ENCODE data around the gene MTIF2.
"Not testable (repeated sequence)": the region's sequence is repeated elsewhere in the genome, so short reads cannot be mapped to it uniquely, and the experiment has no call there.

MTIF2 gene

DNA sequence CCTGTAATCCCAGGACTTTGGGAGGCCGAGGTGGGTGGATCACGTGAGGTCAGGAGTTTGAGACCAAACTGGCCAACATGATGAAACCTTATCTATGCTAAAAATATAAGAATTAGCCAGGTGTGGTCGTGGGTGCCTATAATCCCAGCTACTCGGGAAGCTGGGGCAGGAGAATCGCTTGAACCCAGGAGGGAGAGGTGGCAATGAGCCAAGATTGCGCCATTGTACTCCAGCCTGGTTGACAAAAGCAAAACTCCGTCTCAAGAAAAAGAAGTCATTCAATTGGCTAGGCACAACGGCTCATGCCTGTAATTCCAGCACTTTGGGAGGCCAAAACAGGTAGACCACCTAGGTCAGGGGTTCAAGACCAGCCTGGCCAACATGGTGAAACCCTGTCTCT is 27.4 kb downstream of the MTIF2 start:
- DNase-seq: not testable (repeated sequence)

DNA sequence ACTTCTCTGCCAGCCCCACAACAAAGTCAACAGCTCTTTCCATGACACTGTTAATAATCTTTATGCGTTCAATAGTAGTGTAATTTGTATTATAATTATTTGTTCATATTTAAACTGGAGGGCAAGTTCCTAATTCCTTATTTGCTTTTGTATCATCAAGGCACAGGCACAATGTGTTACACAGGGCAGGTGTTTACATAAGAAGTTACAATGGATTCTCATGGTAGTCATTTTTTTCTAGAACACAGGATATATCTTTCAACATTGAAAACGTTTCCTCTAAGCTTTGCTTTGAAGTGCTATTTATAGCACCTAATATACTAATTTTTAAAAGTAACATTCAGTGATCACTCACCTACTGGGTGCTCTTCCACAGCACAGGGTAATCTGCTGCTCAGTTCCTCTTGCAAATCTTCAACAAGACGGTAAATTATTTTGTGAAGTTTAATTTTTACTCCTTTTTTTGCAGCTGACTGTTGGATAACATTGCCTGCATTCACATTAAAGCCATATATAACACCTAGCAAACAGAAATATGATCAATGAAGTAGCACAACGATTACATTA is 29.3 kb downstream of the MTIF2 start:
- no peak for DNase-seq

DNA sequence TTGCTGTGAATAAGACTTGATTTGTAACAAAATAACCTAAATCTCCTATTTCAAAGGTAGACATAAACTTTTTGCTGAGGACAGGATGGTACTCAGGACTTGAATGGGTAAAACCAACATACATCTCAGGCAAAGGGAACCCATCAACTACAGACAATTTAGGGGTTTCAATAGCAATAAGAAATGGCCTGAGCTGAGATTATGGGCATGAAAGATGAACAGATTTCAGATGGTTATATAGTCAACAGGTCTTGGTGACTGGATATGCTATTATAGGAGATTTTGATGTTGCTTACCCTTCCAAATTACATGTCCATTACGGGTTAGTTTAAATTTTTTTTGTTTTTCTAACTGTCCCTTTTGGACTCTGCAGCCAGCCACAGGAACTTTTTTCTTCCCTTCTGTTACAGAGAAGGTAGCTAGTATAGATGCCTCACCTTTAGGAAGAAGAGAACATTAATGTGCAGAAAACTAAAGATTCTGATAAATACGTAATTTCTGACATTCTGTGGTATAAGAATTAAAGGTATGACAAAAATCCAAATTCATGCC is 32.0 kb downstream of the MTIF2 start:
- peak; percentile 11 for DNase-seq

DNA sequence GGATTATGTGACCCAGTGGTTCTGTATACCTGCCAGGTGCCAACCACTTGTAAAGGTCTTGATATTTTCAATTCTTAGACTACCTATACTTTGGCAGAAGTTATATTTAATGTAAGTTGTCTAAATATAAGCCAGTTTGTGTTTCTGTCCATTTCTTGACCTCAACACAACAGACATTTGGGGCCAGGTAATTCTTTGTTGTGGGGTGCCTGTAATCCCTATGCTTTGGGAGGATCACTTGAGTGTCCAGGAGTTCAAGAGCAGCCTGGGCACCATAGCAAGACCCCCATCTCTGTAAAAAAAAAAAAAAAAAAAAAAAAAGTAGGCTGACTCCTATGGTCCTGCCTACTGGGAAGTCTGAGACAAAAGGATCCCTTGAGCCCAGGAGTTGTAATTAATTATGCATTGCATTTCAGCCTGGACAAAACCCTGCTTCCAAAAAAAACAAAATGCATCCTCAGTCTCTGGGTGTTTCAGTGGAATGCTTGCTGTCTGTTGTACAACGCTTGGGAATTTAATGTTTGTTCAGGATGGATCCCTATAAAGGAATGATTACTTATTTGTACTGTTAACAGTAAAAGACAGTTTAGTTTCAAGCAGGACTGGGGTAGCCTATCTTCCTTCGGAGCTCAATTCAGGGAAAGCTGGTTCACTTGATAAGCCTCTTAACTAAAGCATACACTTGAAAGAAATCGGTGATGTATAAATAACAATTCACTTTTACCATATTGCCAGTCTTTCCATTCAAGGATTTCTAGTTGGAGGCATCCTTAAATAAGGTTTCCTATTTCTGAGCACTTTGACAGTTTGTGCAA is 33.1 kb downstream of the MTIF2 start:
- peak; percentile 37 for DNase-seq

DNA sequence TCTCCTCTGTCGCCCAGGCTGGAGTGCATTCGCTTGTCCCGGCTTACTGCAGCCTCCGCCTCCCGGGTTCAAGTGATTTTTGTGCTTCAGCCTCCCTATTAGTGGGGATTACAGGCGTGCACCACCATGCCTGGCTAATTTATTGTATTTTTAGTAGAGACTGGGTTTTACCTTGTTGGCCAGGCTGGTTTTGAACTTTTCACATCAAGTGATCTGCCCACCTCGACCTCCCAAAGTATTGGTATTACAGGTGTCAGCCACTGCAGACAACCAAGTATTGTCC is 35.4 kb downstream of the MTIF2 start:
- no peak for DNase-seq

DNA sequence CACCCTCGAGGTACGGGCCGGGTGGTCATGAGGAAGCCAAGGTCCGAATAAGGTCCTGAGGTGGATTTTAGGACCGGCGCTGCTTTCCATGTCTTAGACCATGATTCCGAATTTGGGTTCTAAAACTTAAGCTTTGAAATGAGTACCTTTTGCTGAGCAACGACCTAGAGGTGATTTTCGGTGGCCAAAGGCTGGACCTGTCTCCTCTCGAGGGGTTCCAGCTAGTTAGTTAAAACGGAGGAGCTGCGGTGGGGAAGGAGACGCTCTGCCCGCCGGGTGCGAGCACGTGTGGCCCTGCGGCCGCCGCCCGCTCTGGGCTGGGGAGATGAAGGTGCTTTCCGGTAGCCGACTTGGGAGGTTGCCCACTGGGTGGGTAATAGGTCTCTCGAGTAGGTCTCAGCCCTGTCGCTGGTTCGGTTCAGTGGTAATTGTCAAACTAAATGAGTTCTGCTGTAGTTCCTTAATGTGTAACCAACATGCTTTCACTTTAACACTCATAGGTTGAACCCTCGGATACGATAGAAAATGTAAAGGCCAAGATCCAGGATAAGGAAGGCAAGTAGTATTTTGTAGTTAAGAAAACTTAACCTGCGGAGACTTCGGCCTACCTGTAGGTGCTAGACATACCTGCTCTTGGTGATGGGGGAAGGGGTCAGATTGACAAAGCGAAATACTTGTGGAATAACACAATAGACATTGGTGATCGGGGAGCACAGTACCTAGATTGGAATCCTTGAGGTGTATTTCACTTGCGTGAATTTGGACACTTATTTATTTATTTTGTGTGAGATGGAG is 36.0 kb downstream of the MTIF2 start:
- DNase-seq: peak; percentile 58

DNA sequence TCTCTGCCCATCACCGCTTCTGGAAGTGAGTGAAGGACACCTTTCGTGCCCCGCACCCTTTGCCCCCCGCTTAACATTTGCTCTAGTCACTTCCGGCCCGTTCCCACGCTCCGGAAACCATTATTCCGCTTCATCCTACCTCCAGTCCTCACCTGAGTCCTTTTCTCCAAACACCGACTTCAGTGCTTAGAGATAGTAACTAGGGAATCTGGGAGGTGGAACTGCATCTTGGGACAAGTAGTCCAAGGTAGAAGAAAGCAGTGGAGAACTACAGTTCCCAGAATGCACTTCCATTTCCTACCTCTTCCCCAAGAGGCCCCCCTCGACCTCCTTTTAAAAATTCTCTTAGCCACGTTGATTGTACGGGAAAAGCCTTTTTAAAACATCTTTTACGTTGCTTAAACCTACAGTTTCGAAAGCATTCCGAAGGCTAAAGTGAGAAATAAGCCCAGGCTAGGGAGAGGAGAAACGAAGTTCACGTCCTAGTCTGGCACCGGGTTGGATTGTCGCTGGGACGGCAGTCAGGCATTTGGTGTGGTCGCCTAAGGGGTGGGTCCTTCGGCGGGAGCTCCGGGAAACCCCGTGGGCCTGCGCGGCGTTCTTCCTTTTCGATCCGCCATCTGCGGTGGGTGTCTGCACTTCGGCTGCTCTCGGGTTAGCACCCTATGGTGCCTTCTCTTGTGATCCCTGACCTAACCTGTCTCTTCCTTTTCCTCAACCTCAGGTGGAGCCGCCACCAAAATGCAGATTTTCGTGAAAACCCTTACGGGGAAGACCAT is 36.8 kb downstream of the MTIF2 start, which contains the start of the genes CLHC1 and RPS27A:
Gene CLHC1, minus strand, starts transcription at position 210 of the 779 bp plus-strand sequence. CDS start 9,882 bp downstream, outside the sequence.
Gene RPS27A, plus strand, starts transcription at position 605 of the 779 bp plus-strand sequence. Its CDS starts 137 bp downstream, at position 742.
- DNase-seq: peak; percentile 98

DNA sequence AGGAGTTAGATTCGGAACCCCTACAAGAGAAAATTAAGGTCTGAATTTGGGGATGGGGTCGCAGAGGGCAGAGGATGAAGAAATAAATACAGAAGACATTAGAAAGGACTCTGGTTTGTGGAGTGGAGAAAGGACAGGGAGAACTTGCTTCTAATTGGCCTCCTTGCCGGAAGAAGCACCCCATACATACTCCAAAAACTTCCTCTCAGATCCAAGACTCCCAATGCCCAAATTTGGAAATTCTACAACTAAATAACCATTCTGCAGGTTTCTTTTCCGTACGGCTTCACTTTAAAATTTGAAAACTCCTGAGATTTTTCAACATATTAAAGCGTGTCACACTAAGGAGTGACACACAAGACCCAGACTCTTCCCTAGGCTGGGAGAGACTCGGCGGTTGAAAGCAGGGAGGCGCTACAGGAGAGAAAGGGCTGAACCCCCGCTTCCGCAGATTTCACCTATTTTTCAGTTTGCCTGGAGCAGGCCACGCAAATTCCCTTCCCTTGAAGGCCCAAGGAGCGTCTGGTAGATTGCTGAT is 37.4 kb downstream of the MTIF2 start:
- peak; percentile 56 for DNase-seq

DNA sequence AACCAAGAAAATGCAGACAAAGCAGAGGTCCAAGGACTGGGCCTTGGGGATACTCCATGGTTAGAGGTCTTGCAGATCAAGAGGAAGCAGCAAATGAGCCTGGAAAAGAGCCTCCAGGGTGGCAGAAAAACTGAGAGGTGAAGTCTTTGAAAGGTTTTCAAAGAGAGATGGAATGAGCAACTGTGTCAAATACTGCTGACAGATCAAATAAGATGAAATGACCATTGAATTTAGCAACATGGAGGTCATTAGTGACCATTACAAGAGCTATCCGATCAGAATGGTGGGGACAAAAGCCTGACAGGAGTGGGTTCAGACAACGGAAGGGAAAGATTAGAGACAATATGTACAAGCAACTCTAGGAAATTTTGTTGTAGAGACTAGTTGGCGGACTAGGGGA is 38.5 kb downstream of the MTIF2 start:
- no peak for DNase-seq

DNA sequence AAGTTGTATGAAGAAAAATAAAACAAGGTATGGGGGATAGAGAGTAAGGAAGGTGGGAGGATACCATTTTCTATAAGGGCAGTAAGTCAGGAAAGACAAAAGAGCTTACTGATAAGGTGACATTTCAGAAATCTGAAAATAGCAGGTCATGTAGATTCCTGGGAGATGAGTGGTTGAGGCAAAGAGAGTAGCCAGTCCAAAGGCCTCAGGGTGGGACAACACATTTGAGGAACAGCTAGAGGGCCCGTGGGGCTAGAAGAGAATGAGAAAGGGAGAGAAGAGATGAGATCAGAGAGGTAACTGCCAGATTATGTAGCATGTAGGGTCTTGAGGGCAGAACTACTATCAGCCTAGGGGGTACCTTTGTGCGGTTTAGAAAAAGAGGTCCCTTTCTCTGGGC is 39.8 kb downstream of the MTIF2 start:
- no peak for DNase-seq

DNA sequence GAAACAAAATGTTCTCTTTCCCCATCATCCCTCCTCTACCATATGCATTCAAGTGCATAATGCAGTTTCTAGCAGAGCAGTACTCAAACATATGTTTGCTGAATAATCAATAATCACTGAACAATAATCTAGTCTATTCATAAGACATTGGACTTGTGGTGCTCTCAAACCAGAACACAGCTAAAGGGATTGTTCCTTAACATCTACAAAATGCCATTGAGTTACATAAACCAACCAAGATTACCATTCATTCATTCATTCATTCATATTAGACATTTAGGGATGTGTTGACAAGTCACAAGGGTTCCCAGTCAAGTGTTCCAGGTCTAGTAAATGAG is 40.8 kb downstream of the MTIF2 start:
- no peak for DNase-seq

DNA sequence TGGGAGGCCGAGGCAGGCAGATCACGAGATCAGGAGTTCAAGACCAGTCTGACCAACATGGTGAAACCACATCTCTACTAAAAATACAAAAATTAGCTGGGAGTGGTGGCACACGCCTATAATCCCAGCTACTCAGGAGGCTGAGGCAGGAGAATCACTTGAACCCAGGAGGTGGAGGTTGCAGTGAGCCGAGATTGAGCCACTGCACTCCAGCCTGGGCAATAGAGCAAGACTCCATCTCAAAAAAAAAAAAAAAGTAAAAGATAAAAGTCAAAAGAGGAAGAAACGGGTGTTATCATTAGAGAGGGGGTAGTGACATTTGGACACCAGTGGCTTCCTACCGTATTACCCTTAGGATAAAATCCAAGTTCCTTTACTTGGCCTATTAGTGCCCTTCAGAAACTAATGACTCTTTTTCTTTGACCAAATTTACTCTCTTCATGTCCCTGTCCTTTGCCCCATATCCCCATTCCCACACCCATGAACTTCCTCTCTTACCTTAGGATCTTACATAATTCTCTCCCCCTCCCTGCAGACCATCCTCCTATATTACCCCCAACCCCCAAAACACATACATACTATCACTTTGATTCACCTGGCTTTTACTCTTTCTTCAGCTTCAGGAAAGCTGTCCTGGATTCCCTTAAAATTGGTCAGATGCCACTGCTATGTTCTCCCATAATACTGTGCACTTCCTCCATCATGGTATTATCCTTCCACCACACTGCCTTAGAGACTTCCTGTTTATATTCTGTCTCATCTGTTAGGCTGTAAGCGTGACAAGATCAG is 41.4 kb downstream of the MTIF2 start:
- peak; percentile 71 for DNase-seq

DNA sequence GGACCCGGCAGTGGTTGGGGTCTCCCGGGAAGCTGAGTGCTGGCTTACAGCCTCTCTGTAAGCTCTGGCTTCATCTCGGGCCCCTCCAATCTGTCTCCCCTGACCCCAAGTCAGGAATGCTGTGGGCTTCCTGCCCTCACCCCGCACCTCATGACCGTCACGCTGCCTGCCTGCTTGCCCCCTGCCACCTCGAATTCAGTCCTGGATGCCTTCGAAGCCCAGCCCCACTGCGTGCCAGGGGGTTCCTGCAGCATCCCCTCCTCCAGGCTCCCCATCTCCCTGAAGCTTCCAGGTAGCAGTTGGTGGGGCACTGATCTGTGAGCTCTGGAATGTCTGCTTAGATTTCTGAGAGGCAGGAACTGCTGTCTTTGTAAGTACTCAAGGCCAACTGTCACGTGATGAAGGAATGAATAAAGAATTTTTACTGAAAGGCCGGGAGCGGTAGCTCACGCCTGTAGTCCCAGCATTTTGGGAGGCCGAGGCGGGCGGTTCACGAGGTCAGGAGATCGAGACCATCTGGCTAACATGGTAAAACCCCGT is 43.5 kb downstream of the MTIF2 start:
- no peak for DNase-seq

DNA sequence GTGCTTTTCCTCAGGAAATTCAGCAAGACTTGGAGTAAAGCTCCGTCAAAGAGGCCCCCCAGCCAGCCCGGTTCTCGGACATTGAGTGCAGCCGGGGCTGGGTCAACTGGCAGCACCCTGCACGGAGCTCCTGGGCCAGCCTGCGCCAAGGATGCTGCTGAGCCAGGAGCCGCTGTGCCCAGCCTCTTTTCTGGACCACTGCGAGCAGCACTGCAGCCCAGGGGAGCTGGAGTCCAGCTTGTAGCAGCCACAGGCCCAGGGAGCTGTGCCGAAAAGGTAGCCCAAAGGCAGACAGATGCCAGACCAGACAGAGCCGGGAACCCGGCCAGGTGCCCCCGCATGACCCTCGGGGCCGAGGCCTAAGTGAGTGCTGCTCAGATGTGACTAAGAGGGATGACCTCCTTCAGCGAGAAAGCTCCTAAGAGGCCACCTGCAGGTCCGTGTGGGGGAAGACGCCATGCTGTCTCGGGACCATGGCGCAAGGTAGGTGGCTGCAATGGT is 44.2 kb downstream of the MTIF2 start:
- DNase-seq: no peak

DNA sequence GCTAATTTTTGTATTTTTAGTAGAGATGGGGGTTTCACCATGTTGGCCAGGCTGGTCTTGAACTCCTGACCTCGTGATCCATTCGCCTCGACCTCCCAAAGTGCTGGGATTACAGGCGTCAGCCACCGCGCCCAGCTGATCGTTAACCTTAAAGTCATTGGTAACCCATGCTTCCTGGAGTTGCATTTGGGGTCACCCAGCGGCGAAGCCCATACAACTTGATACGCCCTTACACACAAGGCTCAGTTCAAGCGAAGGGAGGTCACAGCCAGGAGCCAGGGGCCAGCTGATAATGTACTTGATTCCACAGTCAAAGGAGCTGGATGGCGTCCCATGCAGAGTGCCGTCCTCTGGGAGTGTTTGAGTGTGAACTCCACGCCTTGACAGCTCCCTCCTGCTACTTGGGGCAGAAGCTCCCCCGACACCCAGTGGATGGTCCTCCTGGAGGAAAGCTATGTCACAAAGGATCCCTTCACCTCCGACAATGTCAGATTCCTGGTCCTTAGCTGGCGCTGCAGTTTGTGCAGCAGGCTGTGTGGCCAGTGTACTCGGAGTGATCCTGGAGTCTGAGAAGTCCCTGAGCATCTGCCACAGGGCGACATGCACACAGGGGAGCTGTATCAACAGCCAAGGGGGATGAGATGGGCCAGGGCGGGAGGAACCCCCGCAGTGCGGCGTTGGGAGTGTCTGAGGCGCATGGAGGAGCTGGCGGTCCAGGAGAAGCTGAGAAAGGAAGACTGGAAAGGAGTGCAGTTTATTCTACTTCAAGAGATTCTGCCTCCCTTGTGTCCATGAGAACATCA is 44.9 kb downstream of the MTIF2 start:
- peak; percentile 16 for DNase-seq

DNA sequence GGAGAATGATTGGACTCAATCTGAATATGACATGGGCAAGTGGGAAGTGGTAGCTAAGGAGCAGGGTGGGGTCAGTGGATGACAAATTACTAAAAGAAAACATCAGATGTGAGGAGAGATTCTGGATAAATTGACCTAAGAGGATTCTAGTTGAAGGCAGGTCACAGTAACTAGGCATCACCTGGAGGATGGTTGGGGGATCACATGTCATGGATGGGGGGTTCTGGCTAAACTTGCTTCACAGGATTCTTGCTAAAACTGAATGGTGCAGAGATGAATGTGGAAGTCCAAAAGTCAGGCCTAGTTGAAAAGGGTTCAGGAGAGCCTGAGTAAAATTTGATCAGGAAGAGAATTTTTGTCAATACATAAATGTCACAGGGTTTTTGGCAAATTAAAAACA is 55.2 kb downstream of the MTIF2 start:
- no peak for DNase-seq

DNA sequence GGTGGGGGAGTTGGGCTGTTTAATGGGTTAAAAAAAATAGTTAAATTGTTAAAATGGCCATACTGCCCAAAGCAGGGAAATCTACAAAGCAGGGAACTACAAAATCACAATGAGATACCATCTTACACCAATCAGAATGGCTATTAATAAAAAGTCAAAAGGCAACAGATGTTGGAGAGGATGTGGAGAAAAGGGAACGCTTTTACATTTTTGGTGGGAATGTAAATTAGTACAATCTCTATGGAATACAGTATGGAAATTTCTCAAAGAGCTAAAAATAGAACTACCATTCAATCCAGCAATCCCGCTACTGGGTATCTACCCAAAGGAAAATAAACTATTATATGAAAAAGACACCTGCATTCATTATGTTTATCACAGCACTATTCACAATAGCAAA is 64.1 kb downstream of the MTIF2 start:
- no peak for DNase-seq

DNA sequence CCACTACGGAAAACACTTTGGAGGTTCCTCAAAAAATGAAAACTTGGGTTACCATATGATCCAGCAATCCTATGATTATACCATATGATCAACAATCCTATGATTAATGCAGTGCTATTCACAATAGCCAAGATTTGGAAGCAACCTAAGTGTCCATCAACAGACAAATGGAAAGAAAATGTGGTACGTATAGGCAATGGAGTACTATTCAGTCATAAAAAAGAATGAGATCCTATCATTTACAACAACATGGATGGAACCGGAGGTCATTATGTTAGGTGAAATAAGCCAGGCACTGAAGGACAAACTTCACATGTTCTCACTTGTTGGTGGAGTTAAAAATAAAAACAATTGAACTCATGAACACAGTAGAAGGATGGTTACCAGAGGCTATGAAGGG is 64.5 kb downstream of the MTIF2 start:
- DNase-seq: no peak

DNA sequence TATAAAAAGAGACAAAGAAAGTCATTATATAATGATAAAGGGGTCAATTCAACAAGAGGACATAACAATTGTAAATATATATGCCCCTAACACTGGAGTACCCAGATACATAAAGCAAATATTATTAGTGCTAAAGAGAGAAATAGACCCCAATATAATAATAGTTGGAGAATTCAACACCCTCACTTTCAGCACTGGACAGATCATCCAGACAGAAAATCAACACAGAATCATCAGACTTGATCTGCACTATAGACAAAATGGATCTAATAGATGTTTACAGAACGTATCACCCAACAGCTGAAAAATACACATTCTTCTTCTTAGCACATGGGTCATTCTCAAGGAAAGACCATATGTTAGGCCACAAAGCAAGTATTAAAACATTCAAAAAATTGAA is 68.6 kb downstream of the MTIF2 start:
- DNase-seq: no peak

DNA sequence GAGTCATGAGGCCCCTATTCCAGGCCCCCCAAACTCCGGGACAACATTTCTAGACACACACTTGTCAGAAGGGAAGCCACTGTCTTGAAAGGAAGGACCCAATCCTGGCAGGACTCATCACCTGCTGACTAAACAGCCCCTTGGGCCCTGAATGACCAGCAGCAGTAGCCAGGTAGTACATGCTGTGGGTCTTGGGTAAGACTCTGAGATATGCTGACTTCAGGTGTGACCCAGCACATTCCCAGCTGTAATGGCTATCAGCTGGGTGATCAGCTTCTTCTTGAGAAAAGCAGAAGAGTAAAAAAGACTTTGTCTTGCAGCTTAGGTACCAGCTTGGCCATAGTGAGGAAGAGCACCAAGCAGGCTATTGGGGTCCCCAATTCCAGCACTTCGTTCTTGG is 72.5 kb downstream of the MTIF2 start:
- no peak for DNase-seq

Measured in hematopoietic multipotent progenitor cell treated with erythropoietin and hydrocortisone succinate and interleukin-3 and kit ligand, for 6 days (in vitro differentiated cells).